Calu3 (cell line): ENCODE measurements around the gene CHRNG. TPM values are rescaled to one million over a fixed set of nuclear protein-coding genes. Genes with fewer than 3 reads are reported as not detected.

ENCODE experiments used
- BruUV-seq: library from RNA; stranded (reverse); fragments of 400-500 nt; replicated peaks from 2 replicates; lab custom pipeline; 2021; lab: Mats Ljungman, UMichigan
- CTCF ChIA-PET: fragments of 300-600 bp; sonication (Branson Sonifier 250); formaldehyde crosslinking; loops from one replicate; lab custom pipeline; 2022; ENCODE audit warnings: antibody characterized with exemption; lab: Charles Lee
- DNase-seq: peaks from one replicate; pipeline ENCODE4 v3.0.0; 2022
- H3K27ac Mint-ChIP-seq: one replicate; pipeline ENCODE4 v1.8.0; 2022; ENCODE audit warnings: mixed read lengths; ENCODE audit not compliant: unreplicated experiment
- H3K27me3 Mint-ChIP-seq: one replicate; pipeline ENCODE4 v1.8.0; 2022; ENCODE audit warnings: mixed read lengths; ENCODE audit not compliant: unreplicated experiment
- H3K36me3 Mint-ChIP-seq: one replicate; pipeline ENCODE4 v1.8.0; 2022; ENCODE audit warnings: mild to moderate bottlenecking, moderate library complexity, mixed read lengths; ENCODE audit not compliant: insufficient read depth, unreplicated experiment
- H3K4me1 Mint-ChIP-seq: one replicate; pipeline ENCODE4 v1.8.0; 2022; ENCODE audit warnings: mild to moderate bottlenecking, low read depth, mixed read lengths; ENCODE audit not compliant: unreplicated experiment
- H3K4me3 Mint-ChIP-seq: one replicate; pipeline ENCODE4 v1.8.0; 2022; ENCODE audit warnings: mild to moderate bottlenecking, low read depth, moderate library complexity, mixed read lengths; ENCODE audit not compliant: unreplicated experiment
- H3K9me3 Mint-ChIP-seq: one replicate; pipeline ENCODE4 v1.8.0; 2022; ENCODE audit warnings: low read depth, mixed read lengths; ENCODE audit not compliant: unreplicated experiment
- CTCF ChIP-seq: fragments of 200-600 bp; IDR thresholded peaks from one replicate; pipeline ENCODE4 v1.8.0; 2022; ENCODE audit warnings: antibody characterized with exemption; ENCODE audit not compliant: unreplicated experiment
- intact Hi-C: fragments of 100-400 bp; cut with micrococcal nuclease; formaldehyde crosslinking; loops from one replicate; pipeline ENCODE4 v1.10.0; 2022; ENCODE audit not compliant: unreplicated experiment
- total RNA-seq: library from RNA; stranded (reverse); gene quantifications from 2 replicates; pipeline ENCODE4 v1.2.3, GENCODE V29; 2022

The CHRNG gene
- total RNA-seq, 1 experiment from 2014 or later = not detected

- H3K27me3 Mint-ChIP-seq = no peaks in the 10 kb centered on the region
- H3K9me3 Mint-ChIP-seq = no peaks in the 10 kb centered on the region
- peaks cover 58% of the 10 kb centered on the region for H3K36me3 Mint-ChIP-seq
- no peak overlapping the region for H3K4me3 Mint-ChIP-seq
- no peak for DNase-seq
- H3K27ac Mint-ChIP-seq = no peak overlapping the region
- no TSS peak for BruUV-seq
- no peak for TF ChIP-seq CTCF
- CTCF ChIA-PET = no interaction called here
- intact Hi-C loops = no loop called here
- peaks cover 6% of the 10 kb centered on the region for H3K4me1 Mint-ChIP-seq
Observed at GRCh38 chr2:232562515-232563151, 23.1 kb downstream of the CHRNG start.

DNA sequence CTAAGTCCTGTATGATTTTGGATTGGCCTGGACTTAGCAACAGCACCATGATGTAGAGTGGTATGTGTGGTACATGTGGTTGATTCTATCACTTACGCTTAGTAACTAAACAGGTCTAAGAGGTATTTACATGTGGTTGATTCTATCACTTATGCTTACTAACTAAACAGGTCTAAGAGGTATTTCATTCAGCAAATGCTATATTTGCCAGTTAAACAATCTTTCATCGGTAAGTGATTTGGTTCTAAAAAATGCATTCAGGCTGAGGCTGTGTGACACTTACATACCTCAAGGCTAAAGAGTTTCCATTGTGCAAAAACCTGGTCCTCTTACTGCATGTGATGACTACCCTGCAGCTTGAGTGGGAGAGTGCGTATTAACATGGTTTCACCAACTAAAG, 24.1 kb downstream of the CHRNG start:
- Mint-ChIP-seq H3K36me3 (peaks cover 57% of the 10 kb centered on the region), H3K9me3 (no peaks in the 10 kb centered on the region), H3K4me1 (peaks cover 15% of the 10 kb centered on the region), H3K27me3 (no peaks in the 10 kb centered on the region), H3K27ac (no peak overlapping the region), H3K4me3 (no peak overlapping the region)
- BruUV-seq = no TSS peak
- DNase-seq = no peak
- CTCF ChIA-PET = no interaction called here
- no peak for TF ChIP-seq CTCF
- intact Hi-C loops = no loop called here

- H3K4me1 Mint-ChIP-seq = peaks cover 43% of the 10 kb centered on the region
- H3K27me3 Mint-ChIP-seq = no peaks in the 10 kb centered on the region
- H3K27ac Mint-ChIP-seq = peak overlapping the region; percentile 56
- BruUV-seq = no TSS peak
- intact Hi-C loops = no loop called here
- no peak for TF ChIP-seq CTCF
- H3K4me3 Mint-ChIP-seq = no peak overlapping the region
- CTCF ChIA-PET = interaction anchor here (1.0 to 1.5 kb wide), 2 partner anchors 13 to 25 kb away, joined by 3 to 4 read pairs; no protein-coding TSS in a partner anchor
- H3K36me3 Mint-ChIP-seq = peaks cover 54% of the 10 kb centered on the region
- no peak for DNase-seq
- H3K9me3 Mint-ChIP-seq = no peaks in the 10 kb centered on the region
Observed at GRCh38 chr2:232567721-232568120, 28.2 kb downstream of the CHRNG start.

DNA sequence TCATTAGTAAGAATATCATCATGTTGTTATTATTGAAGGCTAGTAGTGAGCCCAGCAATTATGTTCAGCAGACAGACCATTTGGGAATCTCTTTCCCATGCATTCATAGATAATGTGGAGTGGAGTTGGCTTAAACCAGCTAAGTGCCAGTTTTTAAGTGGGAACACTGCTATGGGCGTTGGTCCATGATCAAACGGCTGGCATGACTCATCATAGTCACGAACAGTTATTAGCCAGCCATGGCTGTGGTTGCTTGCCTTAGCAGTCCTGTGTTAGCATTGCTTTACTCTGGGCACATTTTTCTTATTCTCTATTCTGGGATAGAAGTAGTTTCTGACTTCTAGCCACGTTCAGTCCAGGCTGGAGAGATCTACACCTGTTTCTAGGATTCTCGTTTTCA, 28.7 kb downstream of the CHRNG start:
- Mint-ChIP-seq H3K9me3 (no peaks in the 10 kb centered on the region), H3K27me3 (no peaks in the 10 kb centered on the region), H3K4me3 (no peak overlapping the region), H3K27ac (no peak overlapping the region), H3K36me3 (peaks cover 54% of the 10 kb centered on the region), H3K4me1 (peaks cover 47% of the 10 kb centered on the region)
- peak; percentile 30 for DNase-seq
- intact Hi-C loops = no loop called here
- TF ChIP-seq CTCF = no peak
- CTCF ChIA-PET = interaction anchor here (1.0 to 1.5 kb wide), 2 partner anchors 12 to 25 kb away, joined by 3 to 4 read pairs; no protein-coding TSS in a partner anchor
- BruUV-seq = no TSS peak
